WTC11 (cell line): ENCODE data around the gene EXOC4. TPM values are rescaled to one million over a fixed set of nuclear protein-coding genes. Genes with fewer than 3 reads are reported as not detected.

Experiments
- ATAC-seq: fragments of 200-7000 bp; cut with Tn5 transposase; 2 replicates; pipeline ENCODE4 v1.10.0; 2021; ENCODE audit warnings: mild to moderate bottlenecking, moderate library complexity
- CTCF ChIA-PET: fragments of 300-600 bp; sonication (Branson Sonifier 250); formaldehyde crosslinking; loops from one replicate; lab custom pipeline; 2021; ENCODE audit warnings: antibody characterized with exemption; lab: Charles Lee
- POLR2A ChIA-PET: fragments of 350-600 bp; sonication (Branson Sonifier 250); formaldehyde crosslinking; loops from one replicate; lab custom pipeline; 2021; ENCODE audit warnings: antibody characterized with exemption; lab: Charles Lee
- DNase-seq: peaks from one replicate; pipeline ENCODE4 v3.0.0; 2021; ENCODE audit warnings: low spot score
- H3K27ac Mint-ChIP-seq: 2 replicates; pipeline ENCODE4 v1.8.0; 2021; ENCODE audit warnings: mixed read lengths
- H3K27me3 Mint-ChIP-seq: 2 replicates; pipeline ENCODE4 v1.8.0; 2021; ENCODE audit warnings: low read depth, mild to moderate bottlenecking, moderate library complexity, mixed read lengths
- H3K36me3 Mint-ChIP-seq: 2 replicates; pipeline ENCODE4 v1.8.0; 2021; ENCODE audit warnings: mixed read lengths
- H3K4me1 Mint-ChIP-seq: 2 replicates; pipeline ENCODE4 v1.8.0; 2022; ENCODE audit warnings: mixed read lengths
- H3K4me3 Mint-ChIP-seq: 2 replicates; pipeline ENCODE4 v1.8.0; 2021; ENCODE audit warnings: mild to moderate bottlenecking, moderate library complexity, mixed read lengths
- H3K9me3 Mint-ChIP-seq: 2 replicates; pipeline ENCODE4 v1.8.0; 2021; ENCODE audit warnings: mixed read lengths
- AFF4 ChIP-seq: sonication (generic); formaldehyde crosslinking; IDR thresholded peaks from 2 replicates; pipeline ENCODE4 v1.8.1; 2023; ENCODE audit warnings: mild to moderate bottlenecking, missing genetic modification reagents, borderline replicate concordance
- ATF2 ChIP-seq: sonication (generic); formaldehyde crosslinking; IDR thresholded peaks from 2 replicates; pipeline ENCODE4 v1.8.1; 2022; ENCODE audit warnings: low read depth, missing genetic modification reagents, borderline replicate concordance
- CREM ChIP-seq: sonication (generic); formaldehyde crosslinking; IDR thresholded peaks from 2 replicates; pipeline ENCODE4 v1.8.1; 2022; ENCODE audit warnings: mild to moderate bottlenecking, missing genetic modification reagents, moderate library complexity
- ELF4 ChIP-seq: sonication (generic); formaldehyde crosslinking; IDR thresholded peaks from 2 replicates; pipeline ENCODE4 v1.8.1; 2022; ENCODE audit warnings: low read depth, mild to moderate bottlenecking, moderate library complexity, missing genetic modification reagents
- FOXP1 ChIP-seq: sonication (generic); formaldehyde crosslinking; IDR thresholded peaks from 2 replicates; pipeline ENCODE4 v1.8.0; 2022; ENCODE audit warnings: missing genetic modification reagents, mild to moderate bottlenecking, moderate library complexity, borderline replicate concordance
- GABPB1 ChIP-seq: sonication (generic); formaldehyde crosslinking; IDR thresholded peaks from 2 replicates; pipeline ENCODE4 v1.8.1; 2023; ENCODE audit warnings: mild to moderate bottlenecking, missing genetic modification reagents
- HMGA2 ChIP-seq: fragments of 250-450 bp; sonication (Bioruptor Pico); IDR thresholded peaks from 2 replicates; pipeline ENCODE4 v1.4.0; 2021; ENCODE audit warnings: mild to moderate bottlenecking, moderate library complexity
- MXD4 ChIP-seq: fragments of 250-450 bp; sonication (Bioruptor Pico); IDR thresholded peaks from 2 replicates; pipeline ENCODE4 v1.8.0; 2021; ENCODE audit warnings: mild to moderate bottlenecking, moderate library complexity, borderline replicate concordance
- MYBL2 ChIP-seq: sonication (generic); formaldehyde crosslinking; IDR thresholded peaks from 2 replicates; pipeline ENCODE4 v1.8.1; 2023; ENCODE audit warnings: mild to moderate bottlenecking, moderate library complexity, missing genetic modification reagents
- NFE2L1 ChIP-seq: sonication (generic); formaldehyde crosslinking; IDR thresholded peaks from 2 replicates; pipeline ENCODE4 v1.8.1; 2023; ENCODE audit warnings: missing genetic modification reagents
- OVOL2 ChIP-seq: fragments of 250-450 bp; sonication (Bioruptor Pico); IDR thresholded peaks from 2 replicates; pipeline ENCODE4 v1.9.0; 2021; ENCODE audit warnings: mild to moderate bottlenecking, borderline replicate concordance
- ZNF121 ChIP-seq: sonication (generic); formaldehyde crosslinking; IDR thresholded peaks from 2 replicates; pipeline ENCODE4 v1.8.0; 2023; ENCODE audit warnings: missing genetic modification reagents
- ZNF317 ChIP-seq: sonication (generic); formaldehyde crosslinking; IDR thresholded peaks from 2 replicates; pipeline ENCODE4 v1.8.1; 2023; ENCODE audit warnings: low read depth, mild to moderate bottlenecking, moderate library complexity, missing genetic modification reagents, borderline replicate concordance
- ZNF416 ChIP-seq: fragments of 250-450 bp; sonication (Bioruptor Pico); IDR thresholded peaks from 2 replicates; pipeline ENCODE4 v1.9.0; 2021; ENCODE audit warnings: mild to moderate bottlenecking, inconsistent platforms
- ZNF423 ChIP-seq: fragments of 250-450 bp; sonication (Bioruptor Pico); IDR thresholded peaks from 2 replicates; pipeline ENCODE4 v2.1.2; 2022; ENCODE audit warnings: mild to moderate bottlenecking, moderate library complexity
- total RNA-seq: library from RNA; stranded (reverse); gene quantifications from 3 replicates; pipeline ENCODE4 v1.2.3, GENCODE V29; 2021
- TF ChIP-seq, protein P1 (sequence below): sonication (generic); formaldehyde crosslinking; IDR thresholded peaks from 2 replicates; pipeline ENCODE4 v1.8.0; 2022; ENCODE audit warnings: mild to moderate bottlenecking, missing genetic modification reagents
- TF ChIP-seq, protein P2 (sequence below): sonication (generic); formaldehyde crosslinking; IDR thresholded peaks from 2 replicates; pipeline ENCODE4 v1.8.1; 2023; ENCODE audit warnings: mild to moderate bottlenecking, missing genetic modification reagents
- TF ChIP-seq, protein P3 (sequence below): sonication (generic); formaldehyde crosslinking; IDR thresholded peaks from 2 replicates; pipeline ENCODE4 v1.8.0; 2022; ENCODE audit warnings: mild to moderate bottlenecking, missing genetic modification reagents
- TF ChIP-seq, protein P4 (sequence below): fragments of 250-450 bp; sonication (Bioruptor Pico); IDR thresholded peaks from 2 replicates; pipeline ENCODE4 v2.1.2; 2022; ENCODE audit warnings: mild to moderate bottlenecking, moderate library complexity

The EXOC4 gene
- total RNA-seq, 1 experiment from 2014 or later = 62.0 TPM

- Mint-ChIP-seq H3K4me1 (peaks cover 26% of the 10 kb centered on the region), H3K4me3 (no peak overlapping the region)
- no peak for ATAC-seq
Observed at GRCh38 chr7:133535308-133535707, 282.4 kb downstream of the EXOC4 start.

DNA sequence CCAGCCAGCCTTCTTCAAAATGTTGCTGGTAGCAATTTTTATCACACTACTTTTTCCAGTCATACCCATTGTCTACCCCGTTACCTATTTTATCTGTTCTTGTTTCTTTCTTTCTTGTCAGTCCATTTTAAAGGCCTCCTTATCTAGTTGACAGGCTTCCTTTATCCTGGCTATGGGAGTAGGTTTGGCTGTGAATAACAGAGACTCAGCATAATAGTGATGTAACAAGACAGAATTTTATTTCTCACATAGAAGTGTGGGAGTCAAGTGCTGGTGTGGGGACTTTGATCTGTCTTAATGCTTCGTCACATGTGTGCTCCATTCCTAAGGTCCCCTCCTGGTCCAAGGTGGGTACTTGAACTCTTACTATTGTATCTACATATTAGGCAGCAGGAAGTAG, 283.6 kb downstream of the EXOC4 start:
- DNase-seq (no peak), ATAC-seq (no peak)
- POLR2A ChIA-PET = no interaction called here
- no peak overlapping the region for H3K27ac Mint-ChIP-seq
- no peaks in the 10 kb centered on the region for H3K9me3 Mint-ChIP-seq
- no peaks in the 10 kb centered on the region; the same call in 1 of the 2 replicates for H3K36me3 Mint-ChIP-seq
- CTCF ChIA-PET = no interaction called here
- peaks cover 38% of the 10 kb centered on the region for H3K4me1 Mint-ChIP-seq
- H3K27me3 Mint-ChIP-seq = no peaks in the 10 kb centered on the region
- H3K4me3 Mint-ChIP-seq = no peak overlapping the region
- TF ChIP-seq, protein P1, sequence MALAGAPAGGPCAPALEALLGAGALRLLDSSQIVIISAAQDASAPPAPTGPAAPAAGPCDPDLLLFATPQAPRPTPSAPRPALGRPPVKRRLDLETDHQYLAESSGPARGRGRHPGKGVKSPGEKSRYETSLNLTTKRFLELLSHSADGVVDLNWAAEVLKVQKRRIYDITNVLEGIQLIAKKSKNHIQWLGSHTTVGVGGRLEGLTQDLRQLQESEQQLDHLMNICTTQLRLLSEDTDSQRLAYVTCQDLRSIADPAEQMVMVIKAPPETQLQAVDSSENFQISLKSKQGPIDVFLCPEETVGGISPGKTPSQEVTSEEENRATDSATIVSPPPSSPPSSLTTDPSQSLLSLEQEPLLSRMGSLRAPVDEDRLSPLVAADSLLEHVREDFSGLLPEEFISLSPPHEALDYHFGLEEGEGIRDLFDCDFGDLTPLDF (CRISPR knock-in tag) = no peak
- TF ChIP-seq ELF4 (CRISPR knock-in tag) (no peak), ZNF121 (no peak), HMGA2 (CRISPR knock-in tag) (no peak), GABPB1 (CRISPR knock-in tag) (no peak), ZNF416 (no peak), ZNF317 (CRISPR knock-in tag) (no peak), MYBL2 (CRISPR knock-in tag) (no peak), NFE2L1 (CRISPR knock-in tag) (no peak), MXD4 (no peak), FOXP1 (CRISPR knock-in tag) (no peak)
- TF ChIP-seq, protein P2, sequence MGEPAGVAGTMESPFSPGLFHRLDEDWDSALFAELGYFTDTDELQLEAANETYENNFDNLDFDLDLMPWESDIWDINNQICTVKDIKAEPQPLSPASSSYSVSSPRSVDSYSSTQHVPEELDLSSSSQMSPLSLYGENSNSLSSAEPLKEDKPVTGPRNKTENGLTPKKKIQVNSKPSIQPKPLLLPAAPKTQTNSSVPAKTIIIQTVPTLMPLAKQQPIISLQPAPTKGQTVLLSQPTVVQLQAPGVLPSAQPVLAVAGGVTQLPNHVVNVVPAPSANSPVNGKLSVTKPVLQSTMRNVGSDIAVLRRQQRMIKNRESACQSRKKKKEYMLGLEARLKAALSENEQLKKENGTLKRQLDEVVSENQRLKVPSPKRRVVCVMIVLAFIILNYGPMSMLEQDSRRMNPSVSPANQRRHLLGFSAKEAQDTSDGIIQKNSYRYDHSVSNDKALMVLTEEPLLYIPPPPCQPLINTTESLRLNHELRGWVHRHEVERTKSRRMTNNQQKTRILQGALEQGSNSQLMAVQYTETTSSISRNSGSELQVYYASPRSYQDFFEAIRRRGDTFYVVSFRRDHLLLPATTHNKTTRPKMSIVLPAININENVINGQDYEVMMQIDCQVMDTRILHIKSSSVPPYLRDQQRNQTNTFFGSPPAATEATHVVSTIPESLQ (CRISPR knock-in tag) = no peak

More at GRCh38 chr7:133535308-133535707, 282.4 kb downstream of the EXOC4 start:
- Mint-ChIP-seq H3K27me3 (no peaks in the 10 kb centered on the region), H3K27ac (no peak overlapping the region), H3K36me3 (no peaks in the 10 kb centered on the region; the same call in 1 of the 2 replicates), H3K9me3 (no peaks in the 10 kb centered on the region)
- DNase-seq = no peak
- TF ChIP-seq ATF2 (CRISPR knock-in tag) = no peak
- no peak for TF ChIP-seq ZNF423 (CRISPR knock-in tag)
- TF ChIP-seq, protein P3, sequence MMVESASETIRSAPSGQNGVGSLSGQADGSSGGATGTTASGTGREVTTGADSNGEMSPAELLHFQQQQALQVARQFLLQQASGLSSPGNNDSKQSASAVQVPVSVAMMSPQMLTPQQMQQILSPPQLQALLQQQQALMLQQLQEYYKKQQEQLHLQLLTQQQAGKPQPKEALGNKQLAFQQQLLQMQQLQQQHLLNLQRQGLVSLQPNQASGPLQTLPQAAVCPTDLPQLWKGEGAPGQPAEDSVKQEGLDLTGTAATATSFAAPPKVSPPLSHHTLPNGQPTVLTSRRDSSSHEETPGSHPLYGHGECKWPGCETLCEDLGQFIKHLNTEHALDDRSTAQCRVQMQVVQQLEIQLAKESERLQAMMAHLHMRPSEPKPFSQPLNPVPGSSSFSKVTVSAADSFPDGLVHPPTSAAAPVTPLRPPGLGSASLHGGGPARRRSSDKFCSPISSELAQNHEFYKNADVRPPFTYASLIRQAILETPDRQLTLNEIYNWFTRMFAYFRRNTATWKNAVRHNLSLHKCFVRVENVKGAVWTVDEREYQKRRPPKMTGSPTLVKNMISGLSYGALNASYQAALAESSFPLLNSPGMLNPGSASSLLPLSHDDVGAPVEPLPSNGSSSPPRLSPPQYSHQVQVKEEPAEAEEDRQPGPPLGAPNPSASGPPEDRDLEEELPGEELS = no peak
- no peak for TF ChIP-seq OVOL2
- TF ChIP-seq, protein P4, sequence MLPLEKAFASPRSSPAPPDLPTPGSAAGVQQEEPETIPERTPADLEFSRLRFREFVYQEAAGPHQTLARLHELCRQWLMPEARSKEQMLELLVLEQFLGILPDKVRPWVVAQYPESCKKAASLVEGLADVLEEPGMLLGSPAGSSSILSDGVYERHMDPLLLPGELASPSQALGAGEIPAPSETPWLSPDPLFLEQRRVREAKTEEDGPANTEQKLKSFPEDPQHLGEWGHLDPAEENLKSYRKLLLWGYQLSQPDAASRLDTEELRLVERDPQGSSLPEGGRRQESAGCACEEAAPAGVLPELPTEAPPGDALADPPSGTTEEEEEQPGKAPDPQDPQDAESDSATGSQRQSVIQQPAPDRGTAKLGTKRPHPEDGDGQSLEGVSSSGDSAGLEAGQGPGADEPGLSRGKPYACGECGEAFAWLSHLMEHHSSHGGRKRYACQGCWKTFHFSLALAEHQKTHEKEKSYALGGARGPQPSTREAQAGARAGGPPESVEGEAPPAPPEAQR = no peak
- no peak for TF ChIP-seq CREM (CRISPR knock-in tag)
- no peak for TF ChIP-seq AFF4 (CRISPR knock-in tag)
- CTCF ChIA-PET = no interaction called here
- POLR2A ChIA-PET = no interaction called here
